Esophagus muscularis mucosa (tissue), 4 donors: ENCODE measurements around the gene OR10G2. TPM values are rescaled to one million over a fixed set of nuclear protein-coding genes. Genes with fewer than 3 reads are reported as not detected.

Source experiments
- DNase-seq: peaks from one replicate; pipeline ENCODE4 v3.0.0-alpha.2; 2017; ENCODE audit errors: extremely low spot score
- H3K27ac ChIP-seq, 4 donors: fragments of 200-600 bp; sonication (generic); replicated peaks in 1 of 4; 1 replicate in 3 of 4; 2 replicates in 1 of 4; pipeline ENCODE4 v1.5.1; 2016 to 2019; ENCODE audit warnings: mild to moderate bottlenecking in 1 of 4
- H3K27me3 ChIP-seq, 4 donors: fragments of 200-600 bp; sonication (generic); one replicate each; pipeline versions ENCODE4 v1.5.1 to v1.6.0; 2016 to 2019
- H3K36me3 ChIP-seq, 4 donors: fragments of 200-600 bp; sonication (generic); one replicate each; pipeline ENCODE4 v1.5.1; 2016 to 2019
- H3K4me1 ChIP-seq, 4 donors: fragments of 200-600 bp; sonication (generic); one replicate each; pipeline ENCODE4 v1.5.1; 2016 to 2019
- H3K4me3 ChIP-seq, 4 donors: fragments of 200-600 bp; sonication (generic); 1 replicate in 2 of 4; 2 replicates in 2 of 4; pipeline ENCODE4 v1.5.1; 2016 to 2019; ENCODE audit warnings: mild to moderate bottlenecking in 4 of 4, moderate library complexity in 1 of 4
- H3K9me3 ChIP-seq, 4 donors: fragments of 200-600 bp; sonication (generic); 1 replicate in 3 of 4; 2 replicates in 1 of 4; pipeline ENCODE4 v1.5.1; 2016 to 2019
- EP300 ChIP-seq: sonication (generic); formaldehyde crosslinking; IDR thresholded peaks from one replicate; pipeline ENCODE4 v1.6.1; 2017; ENCODE audit warnings: antibody characterized with exemption
- POLR2A ChIP-seq: fragments of 450-650 bp; IDR thresholded peaks from one replicate; pipeline ENCODE4 v1.6.1; 2017; ENCODE audit warnings: antibody characterized with exemption, moderate library complexity, mild to moderate bottlenecking, low read depth
- POLR2AphosphoS5 ChIP-seq, 2 donors: sonication (generic); formaldehyde crosslinking; IDR thresholded peaks; one replicate each; pipeline ENCODE4 v1.6.1; 2017; ENCODE audit warnings: antibody characterized with exemption in 2 of 2
- WGBS: methylation state at CpG from one replicate; pipeline ENCODE4 v1.1.5; 2018; 5-methylcytosine and 5-hydroxymethylcytosine counted together
- intact Hi-C: fragments of 100-400 bp; cut with DNase I; formaldehyde crosslinking; loops from one replicate; pipeline ENCODE4 v1.15.1; 2023
- total RNA-seq, 4 donors: library from RNA; depleted of rRNA; stranded (reverse); fragments of >200 nt; gene quantifications; one replicate each; pipeline versions ENCODE4 v1.1.0 to v1.2.1, GENCODE V29; 2016
- TF ChIP-seq, protein P1 (sequence below), 3 experiments: fragments of 200-600 bp in 2 of 3; fragments of 450-650 bp in 1 of 3; sonication (generic) in 2 of 3; IDR thresholded peaks; one replicate each; pipeline ENCODE4 v1.5.1; 2017 to 2019; ENCODE audit warnings: antibody characterized with exemption in 3 of 3, mild to moderate bottlenecking in 2 of 3, moderate library complexity in 1 of 3

Gene OR10G2
- total RNA-seq = not detected

DNA sequence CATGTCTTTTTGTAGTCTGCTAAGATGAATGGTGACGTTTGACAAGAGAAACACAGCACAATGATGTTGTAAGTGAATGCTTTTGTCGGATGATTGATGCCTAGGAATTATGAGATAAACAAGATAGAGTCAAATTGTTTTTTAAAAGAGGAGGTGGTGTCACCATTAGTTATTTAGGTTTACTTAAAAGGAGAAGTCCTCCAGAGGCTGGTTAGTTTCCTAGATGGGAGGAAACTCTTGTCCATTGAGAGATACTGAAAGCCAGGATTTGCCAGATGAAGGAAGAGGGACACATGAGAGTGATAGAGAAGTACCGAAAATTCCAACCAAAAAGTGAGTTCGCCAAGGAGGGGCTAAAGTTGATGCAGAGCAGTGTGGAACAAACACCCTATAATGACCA is at the start of gene OR10G2:
TSS of gene OR10G2 (minus strand) at position 101 of the 400 bp plus-strand sequence. CDS start at position 3, 98 bp downstream.
- intact Hi-C loops = no loop called here
- no peaks in the 10 kb centered on the region for H3K36me3 ChIP-seq
- no peak within 1 kb of the TSS for H3K4me3 ChIP-seq
- DNase-seq = no peak
- 83% methylated on average over 4 of the region's 4 CpGs for WGBS
- TF ChIP-seq POLR2AphosphoS5 (IDR thresholded peaks at IDR 0.05) = no peak
- no peak for TF ChIP-seq EP300
- TF ChIP-seq, protein P1, sequence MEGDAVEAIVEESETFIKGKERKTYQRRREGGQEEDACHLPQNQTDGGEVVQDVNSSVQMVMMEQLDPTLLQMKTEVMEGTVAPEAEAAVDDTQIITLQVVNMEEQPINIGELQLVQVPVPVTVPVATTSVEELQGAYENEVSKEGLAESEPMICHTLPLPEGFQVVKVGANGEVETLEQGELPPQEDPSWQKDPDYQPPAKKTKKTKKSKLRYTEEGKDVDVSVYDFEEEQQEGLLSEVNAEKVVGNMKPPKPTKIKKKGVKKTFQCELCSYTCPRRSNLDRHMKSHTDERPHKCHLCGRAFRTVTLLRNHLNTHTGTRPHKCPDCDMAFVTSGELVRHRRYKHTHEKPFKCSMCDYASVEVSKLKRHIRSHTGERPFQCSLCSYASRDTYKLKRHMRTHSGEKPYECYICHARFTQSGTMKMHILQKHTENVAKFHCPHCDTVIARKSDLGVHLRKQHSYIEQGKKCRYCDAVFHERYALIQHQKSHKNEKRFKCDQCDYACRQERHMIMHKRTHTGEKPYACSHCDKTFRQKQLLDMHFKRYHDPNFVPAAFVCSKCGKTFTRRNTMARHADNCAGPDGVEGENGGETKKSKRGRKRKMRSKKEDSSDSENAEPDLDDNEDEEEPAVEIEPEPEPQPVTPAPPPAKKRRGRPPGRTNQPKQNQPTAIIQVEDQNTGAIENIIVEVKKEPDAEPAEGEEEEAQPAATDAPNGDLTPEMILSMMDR (IDR thresholded peaks at IDR 0.05) = no peak
- TF ChIP-seq POLR2A = no peak
- H3K4me1 ChIP-seq = no peaks in the 10 kb centered on the region
- peaks cover 0 to 2% (median 0%) of the 10 kb centered on the region in 4 donors for H3K27me3 ChIP-seq
- no peaks in the 10 kb centered on the region for H3K9me3 ChIP-seq
- no peak within 1 kb of the TSS for H3K27ac ChIP-seq

- Histone ChIP-seq H3K4me3 (no peak overlapping the region), H3K27ac (no peak overlapping the region), H3K36me3 (no peaks in the 10 kb centered on the region), H3K27me3 (no peaks in the 10 kb centered on the region), H3K9me3 (peaks cover 0 to 14% (median 4%) of the 10 kb centered on the region in 4 donors), H3K4me1 (no peaks in the 10 kb centered on the region)
- DNase-seq = no peak
- 74% methylated on average over 2 of the region's 2 CpGs for WGBS
- TF ChIP-seq POLR2AphosphoS5 (IDR thresholded peaks at IDR 0.05) (no peak), POLR2A (no peak), EP300 (no peak)
- TF ChIP-seq, protein P1 (IDR thresholded peaks at IDR 0.05) = no peak
- intact Hi-C loops = no loop called here
Measured at GRCh38 chr14:21680072-21680471, 45.3 kb upstream of the OR10G2 start.

DNA sequence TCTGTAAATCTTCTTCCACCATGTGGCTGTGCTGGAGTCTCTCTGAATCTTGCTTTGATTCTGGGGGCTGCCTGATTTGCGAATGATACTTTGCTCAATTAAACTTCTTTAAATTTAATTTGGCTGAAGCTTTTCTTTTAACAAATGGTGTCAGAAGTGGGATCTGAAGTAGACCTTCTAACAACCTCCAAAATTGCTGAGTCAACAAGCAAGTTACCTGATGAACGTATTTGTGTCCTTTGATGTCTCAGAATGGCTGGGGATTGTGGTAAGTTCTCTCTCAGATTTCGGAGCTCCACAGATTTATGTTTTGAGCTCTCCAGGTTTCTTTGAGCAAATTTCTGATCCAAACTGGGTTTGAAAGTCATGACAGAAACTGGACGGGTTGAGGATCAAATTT is 40.8 kb upstream of the OR10G2 start:
- H3K4me3 ChIP-seq = no peak overlapping the region
- H3K27me3 ChIP-seq = no peaks in the 10 kb centered on the region
- no peaks in the 10 kb centered on the region for H3K4me1 ChIP-seq
- no peak overlapping the region for H3K27ac ChIP-seq
- intact Hi-C loops = no loop called here
- TF ChIP-seq EP300 = no peak
- no peak for TF ChIP-seq POLR2A
- TF ChIP-seq, protein P1 (IDR thresholded peaks at IDR 0.05) = no peak
- no peak for TF ChIP-seq POLR2AphosphoS5 (IDR thresholded peaks at IDR 0.05)
- no peaks in the 10 kb centered on the region for H3K36me3 ChIP-seq
- no peak for DNase-seq
- peaks cover 0 to 16% (median 4%) of the 10 kb centered on the region in 4 donors for H3K9me3 ChIP-seq
- WGBS = 82% methylated on average over 4 of the region's 4 CpGs

DNA sequence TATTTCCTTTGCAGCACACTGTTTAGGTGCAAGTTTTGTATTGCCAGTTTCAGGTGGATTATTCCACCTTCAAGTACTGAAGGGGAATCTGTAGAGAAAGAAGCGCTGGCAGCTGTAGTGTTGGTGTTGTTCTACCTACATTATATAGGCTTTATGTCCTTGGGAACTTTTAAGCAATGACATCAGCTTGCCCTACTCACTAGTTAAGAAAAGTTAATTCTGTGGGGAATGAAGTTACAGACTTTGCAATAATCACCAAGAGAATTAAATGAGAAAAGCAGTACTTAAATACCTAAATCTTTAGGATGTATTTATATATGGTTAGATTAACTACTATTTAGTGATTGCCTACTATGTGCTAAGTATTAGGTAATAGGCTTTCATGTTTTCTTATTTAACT is 39.0 kb upstream of the OR10G2 start, which contains the start of gene OR4E1:
TSS of gene OR4E1 (minus strand) at position 101 of the 400 bp plus-strand sequence. CDS start 2,883 bp downstream, outside the sequence.
- WGBS = 73% methylated on average over 1 of the region's 1 CpG
- TF ChIP-seq EP300 = no peak
- TF ChIP-seq, protein P1 (IDR thresholded peaks at IDR 0.05) = no peak
- TF ChIP-seq POLR2A = no peak
- TF ChIP-seq POLR2AphosphoS5 (IDR thresholded peaks at IDR 0.05) = no peak

GRCh38 chr14:21672116-21672515 is 37.4 kb upstream of the OR10G2 start:
- Histone ChIP-seq H3K4me3 (no peak overlapping the region), H3K4me1 (no peaks in the 10 kb centered on the region), H3K27ac (no peak overlapping the region), H3K9me3 (peaks cover 0 to 16% (median 4%) of the 10 kb centered on the region in 4 donors), H3K27me3 (no peaks in the 10 kb centered on the region), H3K36me3 (no peaks in the 10 kb centered on the region)
- intact Hi-C loops = no loop called here
- no peak for DNase-seq
- WGBS = 95% methylated on average over 1 of the region's 1 CpG
- TF ChIP-seq POLR2AphosphoS5 (IDR thresholded peaks at IDR 0.05) (no peak), POLR2A (no peak), EP300 (no peak)
- TF ChIP-seq, protein P1 (IDR thresholded peaks at IDR 0.05) = no peak

More for the DNA sequence above, 39.0 kb upstream of the OR10G2 start, which contains the start of gene OR4E1:
- Histone ChIP-seq H3K27me3 (no peaks in the 10 kb centered on the region), H3K36me3 (no peaks in the 10 kb centered on the region), H3K4me1 (no peaks in the 10 kb centered on the region), H3K27ac (no peak within 1 kb of the TSS), H3K4me3 (no peak within 1 kb of the TSS), H3K9me3 (peaks cover 0 to 16% (median 4%) of the 10 kb centered on the region in 4 donors)
- DNase-seq = no peak
- intact Hi-C loops = no loop called here
